ENCODE measurements around the gene SLC41A2.
"Not testable (repeated sequence)": the region's sequence is repeated elsewhere in the genome, so short reads cannot be mapped to it uniquely, and the experiment has no call there.

The SLC41A2 gene

GRCh38 chr12:104958001-104958804 lies at the start of gene SLC41A2:
TSS of gene SLC41A2 (minus strand) at chr12:104958290. CDS start at chr12:104928527, 29,763 bp downstream.
- DNase-seq: peak; percentile 73 to 80

GRCh38 chr12:105001476-105001875 lies 43.4 kb upstream of the SLC41A2 start:
- DNase-seq: peak in 1 of 2 experiments; percentile 8

- DNase-seq: no peak
Measured at GRCh38 chr12:104999347-104999685, 41.2 kb upstream of the SLC41A2 start.

- peak; percentile 91 to 95 for DNase-seq
Measured at GRCh38 chr12:104998423-104999346, 40.6 kb upstream of the SLC41A2 start.

GRCh38 chr12:104997541-104997940 lies 39.5 kb upstream of the SLC41A2 start:
- no peak for DNase-seq

GRCh38 chr12:104994336-104994735 lies 36.2 kb upstream of the SLC41A2 start:
- DNase-seq: no peak

- peak; percentile 18 to 52 for DNase-seq
Measured at GRCh38 chr12:104991565-104992128, 33.6 kb upstream of the SLC41A2 start.

- no peak for DNase-seq
Measured at GRCh38 chr12:104990950-104991349, 32.9 kb upstream of the SLC41A2 start.

- DNase-seq: peak; percentile 92 to 93
Measured at GRCh38 chr12:104986022-104986941, 28.2 kb upstream of the SLC41A2 start, which contains the start of gene NOPCHAP1. TSS of gene NOPCHAP1 (plus strand) at chr12:104986316. CDS start at chr12:104986353, 37 bp downstream.

GRCh38 chr12:104985206-104985605 lies 27.1 kb upstream of the SLC41A2 start:
- DNase-seq: peak in 1 of 2 experiments; percentile 4

GRCh38 chr12:104977688-104978087 lies 19.6 kb upstream of the SLC41A2 start:
- not testable (repeated sequence) for DNase-seq

GRCh38 chr12:104976703-104977102 lies 18.6 kb upstream of the SLC41A2 start:
- DNase-seq: no peak

- DNase-seq: no peak
Measured at GRCh38 chr12:104975587-104976343, 17.7 kb upstream of the SLC41A2 start.

GRCh38 chr12:104974626-104975290 lies 16.7 kb upstream of the SLC41A2 start:
- no peak for DNase-seq

- no peak for DNase-seq
Measured at GRCh38 chr12:104973250-104973649, 15.2 kb upstream of the SLC41A2 start.

- DNase-seq: no peak
Measured at GRCh38 chr12:104971306-104971705, 13.2 kb upstream of the SLC41A2 start.

- no peak for DNase-seq
Measured at GRCh38 chr12:104969343-104969742, 11.3 kb upstream of the SLC41A2 start.

- no peak for DNase-seq
Measured at GRCh38 chr12:104966677-104967076, 8.6 kb upstream of the SLC41A2 start.

- no peak for DNase-seq
Measured at GRCh38 chr12:104964856-104965205, 6.7 kb upstream of the SLC41A2 start.

GRCh38 chr12:104964167-104964855 lies 6.2 kb upstream of the SLC41A2 start:
- peak in 1 of 2 experiments; percentile 34 for DNase-seq
